BLaER1 (cell line): ENCODE measurements around the gene PHF21B.
"Not testable (repeated sequence)": the region's sequence is repeated elsewhere in the genome, so short reads cannot be mapped to it uniquely, and the experiment has no call there.

ENCODE experiments used
- H3K27ac ChIP-seq: shearing (Covaris generic); formaldehyde crosslinking; 2 replicates; pipeline ENCODE4 v1.8.1; 2022
- H3K27me3 ChIP-seq: shearing (Covaris generic); formaldehyde crosslinking; 2 replicates; pipeline ENCODE4 v1.8.1; 2022
- H3K36me3 ChIP-seq: shearing (Covaris generic); formaldehyde crosslinking; 2 replicates; pipeline ENCODE4 v1.8.1; 2022
- H3K4me1 ChIP-seq: shearing (Covaris generic); formaldehyde crosslinking; 2 replicates; pipeline ENCODE4 v1.8.1; 2022
- H3K4me2 ChIP-seq: shearing (Covaris generic); formaldehyde crosslinking; 2 replicates; pipeline ENCODE4 v1.8.1; 2022
- H3K4me3 ChIP-seq: shearing (Covaris generic); formaldehyde crosslinking; 2 replicates; pipeline ENCODE4 v1.8.1; 2022
- H3K9ac ChIP-seq: shearing (Covaris generic); formaldehyde crosslinking; 2 replicates; pipeline ENCODE4 v1.8.1; 2022
- H3K9me3 ChIP-seq: shearing (Covaris generic); formaldehyde crosslinking; 2 replicates; pipeline ENCODE4 v1.8.1; 2022
- H4K20me1 ChIP-seq: shearing (Covaris generic); formaldehyde crosslinking; 2 replicates; pipeline ENCODE4 v1.8.1; 2022
- Cebpa-rat ChIP-seq: shearing (Covaris generic); IDR thresholded peaks from 2 replicates; pipeline ENCODE4 v1.8.1; 2022

The PHF21B gene

GRCh38 chr22:44907765-44908737 lies 101.8 kb downstream of the PHF21B start:
- Histone ChIP-seq H3K27ac (no peak overlapping the region), H3K9me3 (peaks cover 26% of the 10 kb centered on the region), H3K36me3 (peaks cover 24% of the 10 kb centered on the region), H4K20me1 (no peaks in the 10 kb centered on the region), H3K4me1 (peaks cover 12% of the 10 kb centered on the region), H3K27me3 (no peaks in the 10 kb centered on the region), H3K4me2 (no peak overlapping the region), H3K4me3 (no peak overlapping the region), H3K9ac (no peak overlapping the region)
- TF ChIP-seq Cebpa-rat = no peak

- no peak for TF ChIP-seq Cebpa-rat
- Histone ChIP-seq H3K4me3 (no peak overlapping the region), H3K27me3 (no peaks in the 10 kb centered on the region), H3K9ac (no peak overlapping the region), H3K27ac (no peak overlapping the region), H3K36me3 (peaks cover 18% of the 10 kb centered on the region), H3K4me2 (peak overlapping the region; percentile 53; the same call in 1 of the 2 replicates), H4K20me1 (no peaks in the 10 kb centered on the region), H3K4me1 (peaks cover 12% of the 10 kb centered on the region), H3K9me3 (peaks cover 27% of the 10 kb centered on the region)
These were observed 102.7 kb downstream of the PHF21B start for GRCh38 chr22:44906999-44907644.

- no peak for TF ChIP-seq Cebpa-rat
These were observed 103.4 kb downstream of the PHF21B start for GRCh38 chr22:44906248-44906936.

GRCh38 chr22:44904492-44905152 lies 105.2 kb downstream of the PHF21B start:
- H3K4me2 ChIP-seq, H3K4me3 ChIP-seq, H3K9ac ChIP-seq, H4K20me1 ChIP-seq, H3K27ac ChIP-seq, H3K27me3 ChIP-seq: not testable (repeated sequence)
- H3K4me1 ChIP-seq = peaks cover 12% of the 10 kb centered on the region
- H3K9me3 ChIP-seq = peaks cover 22% of the 10 kb centered on the region
- 0 out of 2 replicates have a peak, but pooled peaks cover 11% of the 10 kb centered on the region for H3K36me3 ChIP-seq

More at GRCh38 chr22:44906248-44906936, 103.4 kb downstream of the PHF21B start:
- Histone ChIP-seq H3K4me1 (peaks cover 12% of the 10 kb centered on the region), H3K27ac (no peak overlapping the region), H3K4me3 (no peak overlapping the region), H4K20me1 (no peaks in the 10 kb centered on the region), H3K27me3 (no peaks in the 10 kb centered on the region), H3K4me2 (peak overlapping the region; percentile 53), H3K9me3 (peaks cover 27% of the 10 kb centered on the region), H3K36me3 (peaks cover 16% of the 10 kb centered on the region), H3K9ac (no peak overlapping the region)

- 0 out of 2 replicates have a peak, but pooled peaks cover 11% of the 10 kb centered on the region for H3K36me3 ChIP-seq
- not testable (repeated sequence) for H3K4me3 ChIP-seq, H3K27ac ChIP-seq, H3K9ac ChIP-seq, H3K27me3 ChIP-seq, H3K4me2 ChIP-seq, H4K20me1 ChIP-seq
- peaks cover 12% of the 10 kb centered on the region for H3K4me1 ChIP-seq
- peaks cover 22% of the 10 kb centered on the region for H3K9me3 ChIP-seq
These were observed 106.6 kb downstream of the PHF21B start for GRCh38 chr22:44903164-44903563.

- no peak overlapping the region for H3K4me2 ChIP-seq
- H3K27me3 ChIP-seq = no peaks in the 10 kb centered on the region
- H3K9me3 ChIP-seq = peaks cover 22% of the 10 kb centered on the region
- no peak overlapping the region for H3K27ac ChIP-seq
- peaks cover 3% of the 10 kb centered on the region for H3K4me1 ChIP-seq
- 0 out of 2 replicates have a peak, but pooled peaks cover 11% of the 10 kb centered on the region for H3K36me3 ChIP-seq
- no peak overlapping the region; the same call in 1 of the 2 replicates for H3K4me3 ChIP-seq
- TF ChIP-seq Cebpa-rat = no peak
- no peak overlapping the region for H3K9ac ChIP-seq
- no peaks in the 10 kb centered on the region for H4K20me1 ChIP-seq
These were observed 108.5 kb downstream of the PHF21B start for GRCh38 chr22:44901301-44901700.

GRCh38 chr22:44898236-44898635 lies 111.6 kb downstream of the PHF21B start:
- TF ChIP-seq Cebpa-rat = no peak
- 0 out of 2 replicates have a peak, but pooled peaks cover 11% of the 10 kb centered on the region for H3K36me3 ChIP-seq
- no peaks in the 10 kb centered on the region for H3K4me1 ChIP-seq
- H3K4me3 ChIP-seq = no peak overlapping the region
- H3K4me2 ChIP-seq = no peak overlapping the region
- H3K9ac ChIP-seq = no peak overlapping the region
- H4K20me1 ChIP-seq = no peaks in the 10 kb centered on the region
- no peak overlapping the region for H3K27ac ChIP-seq
- peaks cover 22% of the 10 kb centered on the region for H3K9me3 ChIP-seq
- H3K27me3 ChIP-seq = no peaks in the 10 kb centered on the region

- no peak overlapping the region for H3K4me3 ChIP-seq
- H3K4me1 ChIP-seq = 0 out of 2 replicates have a peak, but pooled peaks cover 5% of the 10 kb centered on the region
- H3K4me2 ChIP-seq = no peak overlapping the region
- H3K9me3 ChIP-seq = peaks cover 1% of the 10 kb centered on the region
- no peak overlapping the region for H3K27ac ChIP-seq
- no peaks in the 10 kb centered on the region for H3K36me3 ChIP-seq
- no peaks in the 10 kb centered on the region for H3K27me3 ChIP-seq
- H3K9ac ChIP-seq = no peak overlapping the region
- TF ChIP-seq Cebpa-rat = no peak
- H4K20me1 ChIP-seq = no peaks in the 10 kb centered on the region
These were observed 114.3 kb downstream of the PHF21B start for GRCh38 chr22:44895296-44896055.
